SK-N-DZ (cell line): ENCODE results near the gene UACA.
A peak's percentile ranks its signal among the peaks of the same experiment; 100 is the strongest.
"Not testable (repeated sequence)": the region's sequence is repeated elsewhere in the genome, so short reads cannot be mapped to it uniquely, and the experiment has no call there.

Source experiments
- DNase-seq: peaks from one replicate; pipeline ENCODE4 v3.0.0-alpha.2; 2015; ENCODE audit warnings: low spot score

Gene UACA

GRCh38 chr15:70758790-70759462 is 4.4 kb downstream of the UACA start:
- DNase-seq: no peak

GRCh38 chr15:70757627-70758026 is 5.7 kb downstream of the UACA start:
- DNase-seq: no peak

GRCh38 chr15:70754862-70755261 is 8.5 kb downstream of the UACA start:
- DNase-seq: no peak

DNA sequence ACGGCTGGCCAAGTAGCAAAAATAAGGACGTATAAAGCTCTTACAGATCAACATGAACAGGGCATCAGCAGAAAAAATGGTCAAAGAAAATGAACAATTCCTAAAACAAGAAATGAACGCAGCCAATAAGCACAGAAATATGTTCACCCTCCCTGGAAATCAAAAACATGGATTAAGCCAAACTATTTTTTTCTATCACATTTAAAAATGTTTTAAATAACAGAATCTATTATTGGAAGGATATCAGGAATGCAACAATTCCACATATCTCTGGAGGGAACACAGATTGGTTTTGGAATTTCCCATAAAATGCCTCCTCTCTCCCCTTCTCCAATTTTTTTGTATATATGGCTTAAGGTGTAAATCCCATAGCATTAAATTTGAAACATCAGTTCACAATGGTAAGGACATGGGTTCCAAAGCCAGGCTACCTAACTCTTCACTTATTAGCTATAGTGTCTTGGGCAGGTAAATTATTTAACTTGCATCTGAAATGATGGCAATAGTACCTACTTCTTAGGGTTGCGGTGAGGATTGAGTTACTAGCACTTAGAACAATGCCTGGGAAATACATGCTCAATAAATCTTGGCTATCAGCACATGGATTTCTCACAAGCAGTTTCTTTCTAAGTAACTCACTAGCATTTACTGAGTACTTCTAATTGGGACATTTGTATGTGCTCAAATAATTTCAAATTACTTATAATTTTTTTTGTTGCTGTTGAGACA is 10.1 kb downstream of the UACA start:
- DNase-seq: no peak

- no peak for DNase-seq
These were observed 11.1 kb downstream of the UACA start for GRCh38 chr15:70752193-70752635.

DNA sequence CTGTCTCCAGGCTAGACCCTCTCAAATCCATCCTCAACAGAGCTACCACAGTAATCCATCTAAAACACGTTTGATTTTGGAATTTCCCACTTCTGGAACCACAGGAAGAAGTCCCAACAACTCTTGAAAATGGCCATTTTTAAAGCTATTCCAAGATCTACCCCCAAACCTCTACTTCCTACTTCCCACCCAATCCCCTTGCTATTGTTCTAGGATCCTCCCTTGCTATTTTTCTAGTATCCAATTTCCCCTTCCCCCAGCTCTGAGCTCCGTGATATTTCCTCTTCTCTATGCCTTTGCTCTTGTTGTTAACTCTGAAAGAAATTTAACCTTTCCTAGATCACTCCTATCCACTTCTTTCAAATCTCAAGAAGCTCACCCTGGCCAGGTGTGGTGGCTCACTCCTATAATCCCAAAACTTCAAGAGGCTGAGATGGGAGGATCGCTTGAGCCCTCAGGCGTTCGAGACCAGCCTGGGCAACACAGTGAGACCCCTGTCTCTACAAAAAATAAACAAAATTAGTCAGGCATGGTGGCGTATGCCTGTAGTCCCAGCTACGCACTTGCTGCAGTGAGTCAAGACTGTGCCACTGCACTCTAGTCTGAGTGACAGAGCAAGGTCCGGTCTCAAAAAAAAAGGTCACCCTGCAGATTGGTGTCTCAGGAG is 13.0 kb downstream of the UACA start:
- no peak for DNase-seq

DNA sequence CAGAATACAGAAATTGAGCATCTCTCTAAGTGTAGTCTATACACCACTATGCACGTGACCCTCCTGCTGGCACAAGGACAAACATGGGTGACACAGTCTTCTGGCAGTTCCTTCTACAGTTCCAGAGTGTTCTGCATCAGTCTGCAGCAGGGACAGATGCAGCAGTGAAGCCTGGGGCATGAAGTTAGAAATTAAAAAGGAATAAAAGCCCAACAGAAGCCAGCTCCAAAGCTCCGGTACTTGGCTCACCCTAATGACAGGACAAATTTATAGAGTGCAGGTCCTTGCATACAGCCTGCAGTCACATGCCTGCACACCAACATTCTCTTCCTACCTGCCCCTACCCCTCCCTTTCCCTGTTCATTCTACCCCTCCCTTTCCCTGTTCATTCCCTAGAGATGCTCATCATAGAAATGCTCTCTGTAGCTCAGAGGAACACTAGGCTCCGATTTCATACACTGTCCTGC is 15.0 kb downstream of the UACA start:
- no peak for DNase-seq

- not testable (repeated sequence) for DNase-seq
These were observed 16.8 kb downstream of the UACA start for GRCh38 chr15:70746598-70746997.

GRCh38 chr15:70742928-70743327 is 20.4 kb downstream of the UACA start:
- DNase-seq: no peak

DNA sequence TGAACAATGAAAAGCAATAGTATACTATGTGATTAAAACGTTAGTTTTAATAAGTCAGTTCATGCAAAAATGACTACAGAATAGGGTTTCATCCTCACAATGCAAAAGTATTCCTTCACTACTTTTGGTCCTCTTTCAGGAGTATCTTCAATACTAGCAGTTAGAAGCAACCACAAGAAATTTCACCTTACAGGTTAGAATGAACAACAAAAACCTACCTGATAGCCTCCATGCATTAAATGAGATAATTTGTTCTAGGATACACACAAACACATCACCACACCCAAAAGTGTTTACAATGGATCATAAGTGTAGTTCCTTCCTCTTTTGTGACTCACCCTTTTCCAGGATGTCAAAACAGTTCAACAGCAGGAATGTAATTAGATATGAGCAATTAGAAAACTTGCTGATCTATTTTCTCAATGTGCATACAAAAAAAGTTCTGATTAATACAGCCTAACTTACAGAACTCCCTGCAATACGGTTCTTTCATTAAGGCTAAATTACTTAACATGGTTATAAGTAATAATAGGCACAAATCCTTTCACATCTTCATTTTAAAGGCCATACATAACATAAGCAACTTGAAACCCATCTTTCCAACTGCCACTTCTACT is 21.6 kb downstream of the UACA start:
- no peak for DNase-seq

DNA sequence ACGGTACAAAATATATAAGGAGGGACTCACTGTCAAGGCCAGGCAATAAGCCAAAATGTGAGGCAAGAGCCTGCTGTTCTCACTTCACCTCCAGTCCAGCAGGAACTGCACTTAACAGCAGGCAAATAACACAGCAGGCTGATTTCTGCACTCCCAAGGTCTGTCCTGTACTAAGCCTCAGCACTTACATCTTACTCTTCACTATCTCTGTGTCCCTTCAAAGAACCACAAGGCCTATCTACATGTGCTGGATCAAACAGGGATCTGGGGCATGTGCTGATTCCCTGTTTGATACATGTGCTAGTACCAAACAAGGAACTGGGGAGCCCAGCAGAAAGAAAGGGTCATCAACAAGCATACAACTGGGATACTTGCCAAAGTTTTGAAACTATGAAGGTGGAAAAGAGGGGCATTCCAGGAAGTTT is 22.2 kb downstream of the UACA start:
- no peak for DNase-seq

DNA sequence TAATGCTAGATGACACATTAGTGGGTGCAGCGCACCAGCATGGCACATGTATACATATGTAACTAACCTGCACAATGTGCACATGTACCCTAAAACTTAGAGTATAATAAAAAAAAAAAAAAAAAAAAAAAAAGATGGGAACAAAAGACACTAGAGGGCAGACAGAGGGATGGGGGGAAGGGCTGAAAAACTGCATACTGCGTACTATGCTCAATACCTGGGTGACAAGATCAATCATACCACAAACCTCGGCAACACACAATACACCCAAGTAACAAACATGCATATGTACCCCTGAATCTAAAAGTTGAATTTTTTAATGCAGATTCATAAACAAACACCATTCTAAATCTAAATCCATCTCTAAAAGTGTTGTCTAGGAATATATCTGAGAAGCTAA is 28.3 kb downstream of the UACA start:
- DNase-seq: not testable (repeated sequence)

DNA sequence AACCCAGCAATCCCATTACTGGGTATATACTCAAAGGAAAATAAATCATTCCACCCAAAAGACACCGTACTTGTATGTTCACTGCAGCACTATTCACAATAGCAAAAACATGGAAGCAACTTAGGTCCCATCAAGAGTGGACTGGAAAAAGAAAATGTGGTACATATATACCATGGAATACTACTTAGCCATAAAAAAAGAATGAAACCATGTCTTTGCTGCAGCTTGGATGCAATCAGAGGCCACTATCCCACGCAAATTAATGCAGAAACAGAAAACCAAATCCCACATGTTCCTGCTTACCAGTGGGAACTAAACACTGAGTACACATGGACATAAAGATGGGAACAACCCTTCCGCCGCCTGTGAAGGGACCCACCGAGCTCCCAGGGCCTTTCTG is 34.2 kb downstream of the UACA start:
- no peak for DNase-seq

GRCh38 chr15:70726753-70727152 is 36.6 kb downstream of the UACA start:
- DNase-seq: no peak

DNA sequence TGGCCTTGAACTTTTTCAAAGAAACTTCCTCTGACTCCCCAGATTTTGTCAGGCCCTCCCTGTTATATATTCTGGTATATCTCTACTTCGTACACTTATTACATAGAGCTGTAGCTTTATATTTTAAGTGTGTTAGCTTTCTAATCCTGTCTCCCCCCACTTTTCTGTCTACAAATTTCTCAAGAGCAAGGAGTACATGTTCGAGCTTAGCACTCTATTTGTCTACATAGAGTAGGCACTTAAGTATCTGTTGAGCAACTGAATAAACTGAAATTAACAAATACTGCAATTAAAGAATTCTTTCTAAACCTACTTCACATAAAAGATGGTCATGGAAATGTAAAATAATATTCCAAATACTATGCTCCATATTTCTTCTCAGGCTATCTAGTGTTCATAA is 39.4 kb downstream of the UACA start:
- DNase-seq: no peak

DNA sequence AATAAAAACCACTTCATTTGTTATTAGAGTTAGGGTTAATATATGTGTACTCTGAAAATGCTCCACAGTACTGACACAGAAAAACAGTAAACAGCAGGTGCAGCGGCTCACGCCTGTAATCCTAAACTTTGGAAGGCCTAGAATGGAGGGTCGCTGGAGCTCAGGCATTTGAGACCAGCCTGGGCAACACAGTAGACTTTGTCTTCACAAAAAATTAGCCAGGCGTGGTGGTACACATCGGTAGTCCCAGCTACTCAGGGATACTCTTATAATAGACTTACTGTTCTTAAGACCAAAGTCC is 40.3 kb downstream of the UACA start:
- DNase-seq: no peak

DNA sequence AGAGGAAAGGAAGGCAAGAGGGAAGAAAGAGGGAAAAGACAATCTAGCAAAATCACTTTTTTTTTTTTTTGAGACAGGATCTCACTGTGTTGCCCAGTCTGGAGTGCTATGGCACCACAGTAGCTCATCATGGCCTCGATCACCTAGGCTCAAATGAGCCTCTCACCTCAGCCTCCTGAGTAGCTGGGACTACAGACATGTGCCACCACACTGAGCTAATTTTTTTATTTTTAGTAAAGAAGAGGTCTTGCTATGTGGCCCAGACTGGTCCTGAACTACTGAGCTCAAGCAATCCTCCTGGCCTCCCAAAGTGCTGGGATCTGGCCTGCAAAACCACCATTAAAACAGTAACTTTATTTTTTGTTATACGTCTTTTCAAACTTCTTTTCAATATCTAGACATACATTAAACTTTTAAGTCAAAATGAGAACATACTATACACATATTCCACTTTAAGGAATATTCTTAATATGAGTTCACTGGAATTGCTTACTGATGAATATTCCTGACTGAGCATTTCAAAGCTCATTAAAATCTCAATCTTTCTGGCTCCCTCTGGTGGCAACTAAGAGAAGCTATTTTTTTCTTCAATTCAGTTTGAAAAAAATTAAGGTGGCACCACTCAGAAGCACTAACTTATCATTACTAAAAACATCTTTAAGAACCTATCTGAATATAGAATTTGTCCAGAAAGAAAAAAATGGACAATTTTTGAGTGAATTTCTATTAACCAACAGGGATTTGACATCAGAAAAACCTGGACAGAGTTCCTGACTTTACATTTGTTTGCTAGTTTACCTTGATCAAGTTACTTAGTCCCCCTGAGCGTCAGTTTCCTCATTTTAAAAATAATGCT is 40.9 kb downstream of the UACA start:
- peak; percentile 45 for DNase-seq

DNA sequence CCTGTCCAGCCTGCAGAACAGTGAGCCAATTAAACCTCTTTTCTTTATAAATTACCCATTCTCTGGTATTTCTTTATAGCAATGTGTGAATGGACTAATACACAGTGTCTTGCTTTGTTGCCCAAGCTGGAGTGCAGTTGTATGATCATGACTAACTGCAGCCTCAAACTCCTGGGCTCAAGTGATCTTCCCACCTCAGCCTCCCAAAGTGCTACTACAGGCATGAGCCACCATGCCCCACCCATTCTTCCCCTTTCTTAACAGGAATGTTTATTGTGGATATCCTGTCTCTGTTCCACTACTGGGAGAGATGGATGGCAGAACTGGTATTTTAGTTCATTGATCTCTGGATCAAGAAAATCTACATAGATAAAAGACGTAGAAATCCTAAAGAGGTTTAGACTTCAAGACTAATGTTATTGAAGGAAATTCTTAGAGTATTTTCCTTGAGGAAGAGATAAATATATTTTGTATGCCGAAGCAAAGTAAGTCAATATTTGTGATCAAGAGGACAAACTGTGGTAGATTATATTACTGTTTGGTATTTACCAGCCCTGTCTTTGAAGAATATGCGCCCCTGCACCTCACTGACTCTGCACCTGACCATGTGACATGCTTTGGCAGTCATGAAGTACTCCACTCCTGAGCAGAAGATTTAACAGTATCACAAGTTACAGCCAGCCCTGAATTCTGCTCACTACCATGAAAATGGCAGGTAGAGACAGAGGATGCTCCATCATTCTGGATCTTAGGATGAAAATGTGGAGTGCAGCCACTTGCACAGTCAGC is 42.9 kb downstream of the UACA start:
- DNase-seq: no peak

DNA sequence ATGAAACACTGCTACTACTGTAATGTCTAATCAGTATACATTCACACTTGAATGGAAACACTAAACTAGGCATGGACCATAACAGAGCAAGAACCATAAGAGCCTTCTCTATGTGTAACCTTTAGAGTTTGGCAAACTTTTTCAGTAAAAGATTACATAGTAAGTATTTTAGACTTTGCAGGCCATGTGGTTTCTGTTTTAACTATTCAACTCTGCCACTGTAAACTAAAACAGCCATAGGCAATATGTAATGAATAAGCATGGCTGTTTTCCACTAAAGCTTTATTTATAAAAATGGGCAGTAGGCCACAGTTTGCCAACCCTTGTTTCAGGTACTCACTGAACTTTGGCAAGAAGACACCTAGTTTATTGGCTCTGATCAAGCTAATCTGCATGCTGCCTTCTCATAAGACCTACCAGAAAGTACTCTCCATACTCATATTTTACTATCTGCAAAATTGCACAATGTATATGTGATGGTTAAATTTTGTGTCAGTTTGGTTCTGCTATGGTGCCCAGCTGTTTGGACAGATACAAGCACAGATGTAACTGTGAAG is 46.0 kb downstream of the UACA start:
- DNase-seq: no peak

GRCh38 chr15:70715840-70716485 is 47.4 kb downstream of the UACA start:
- peak; percentile 33 for DNase-seq
